Stimulated activated CD8-positive, alpha-beta memory T cell treated with anti-CD3 and anti-CD28 coated beads, Interleukin-15, amount 100 ng/mL, for 48 hours (primary cell): ENCODE results near the gene LRTM2.

Source experiments
- DNase-seq, 2 donors: peaks; one replicate each; pipeline ENCODE4 v3.0.0-alpha.2; 2020; ENCODE audit warnings: low read depth in 2 of 2

The LRTM2 gene

GRCh38 chr12:1882850-1883470 lies 62.6 kb downstream of the LRTM2 start:
- DNase-seq = no peak

- DNase-seq = no peak
Measured at GRCh38 chr12:1883513-1883912, 63.1 kb downstream of the LRTM2 start.

GRCh38 chr12:1884651-1885050 lies 64.3 kb downstream of the LRTM2 start:
- no peak for DNase-seq

- DNase-seq = no peak
Measured at GRCh38 chr12:1885082-1885596, 64.8 kb downstream of the LRTM2 start.

- no peak for DNase-seq
Measured at GRCh38 chr12:1885599-1886245, 65.4 kb downstream of the LRTM2 start.
